DMS 273 (cell line): Measurements from ENCODE around the gene SMIM35.

Experiments
- DNase-seq: peaks from one replicate; lab custom pipeline; 2025; ENCODE audit not compliant: unreplicated experiment; lab: John Stamatoyannopoulos, UW

SMIM35 gene

DNA sequence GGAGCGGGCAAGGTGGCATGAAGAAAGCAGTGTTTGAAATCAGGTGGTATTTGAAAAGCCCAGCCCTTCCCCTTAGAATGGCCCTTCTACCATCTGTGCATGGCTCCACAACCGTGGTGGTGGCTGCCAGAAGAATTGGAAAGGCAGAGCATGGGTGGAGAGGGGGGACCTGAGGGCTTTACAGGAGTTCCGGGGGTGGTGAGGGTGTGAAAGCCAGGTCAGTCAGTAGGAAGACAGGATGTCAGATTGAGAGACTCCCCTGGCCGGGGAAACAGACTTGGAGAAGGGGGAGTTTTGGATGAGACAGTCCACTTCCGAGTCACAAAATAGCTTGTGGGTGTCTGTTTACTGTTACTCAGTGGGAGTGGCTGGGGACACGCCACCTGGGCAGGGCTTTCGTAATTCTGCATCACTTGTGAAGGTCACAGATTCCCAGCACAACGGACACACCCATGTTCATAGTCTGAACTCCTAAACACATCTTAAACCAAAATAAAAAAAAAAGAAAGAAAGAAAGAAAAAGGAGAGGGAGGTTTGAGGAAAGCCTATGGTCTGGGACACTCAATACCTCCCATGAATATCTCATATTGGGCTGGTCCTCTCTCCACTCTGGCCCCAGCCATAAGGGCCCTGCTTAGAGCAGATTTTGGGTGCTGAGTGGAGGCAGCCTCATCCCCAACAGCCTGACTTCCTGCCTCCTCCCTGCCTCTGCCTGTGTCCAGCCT lies 24.4 kb upstream of the SMIM35 start:
- peak; percentile 12 for DNase-seq

DNA sequence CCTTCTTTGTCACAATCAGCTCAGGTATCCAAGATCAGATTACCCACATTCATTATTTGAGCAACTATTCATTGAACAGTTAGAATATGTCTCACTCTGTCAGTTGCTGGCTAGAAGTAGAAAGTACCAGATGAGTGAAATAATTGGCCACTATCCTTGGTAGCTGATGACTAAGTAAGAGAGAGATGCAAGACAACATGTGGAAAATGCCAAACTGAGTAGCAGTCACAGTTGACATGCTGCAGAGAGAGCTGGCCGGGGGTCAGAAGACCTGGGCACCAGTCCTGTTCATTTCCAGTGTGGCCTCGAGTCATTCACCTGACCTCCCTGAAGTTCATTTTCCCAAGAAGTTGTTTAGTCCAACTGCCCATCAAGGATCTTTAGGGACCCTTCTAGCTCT lies 22.5 kb upstream of the SMIM35 start:
- no peak for DNase-seq

DNA sequence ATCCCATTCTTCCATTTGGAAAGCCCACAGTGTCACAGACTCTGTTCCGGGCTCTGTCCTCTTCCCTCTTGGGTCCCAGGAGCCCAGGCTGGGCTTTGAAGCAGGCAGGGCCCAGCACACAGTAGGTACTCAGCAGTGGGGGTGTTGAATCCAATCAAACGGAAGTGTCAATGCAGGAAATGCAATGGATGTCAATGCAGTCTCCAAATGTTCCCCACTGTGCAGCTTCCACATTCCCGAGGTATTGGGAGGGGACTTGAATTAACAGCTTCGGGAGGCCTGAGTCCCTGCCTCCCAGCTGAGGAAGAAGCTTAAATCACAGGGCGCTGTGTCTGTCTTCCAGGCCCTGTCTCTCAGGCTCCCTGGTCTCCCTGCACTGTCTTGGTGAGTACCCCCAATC lies 21.8 kb upstream of the SMIM35 start:
- no peak for DNase-seq

DNA sequence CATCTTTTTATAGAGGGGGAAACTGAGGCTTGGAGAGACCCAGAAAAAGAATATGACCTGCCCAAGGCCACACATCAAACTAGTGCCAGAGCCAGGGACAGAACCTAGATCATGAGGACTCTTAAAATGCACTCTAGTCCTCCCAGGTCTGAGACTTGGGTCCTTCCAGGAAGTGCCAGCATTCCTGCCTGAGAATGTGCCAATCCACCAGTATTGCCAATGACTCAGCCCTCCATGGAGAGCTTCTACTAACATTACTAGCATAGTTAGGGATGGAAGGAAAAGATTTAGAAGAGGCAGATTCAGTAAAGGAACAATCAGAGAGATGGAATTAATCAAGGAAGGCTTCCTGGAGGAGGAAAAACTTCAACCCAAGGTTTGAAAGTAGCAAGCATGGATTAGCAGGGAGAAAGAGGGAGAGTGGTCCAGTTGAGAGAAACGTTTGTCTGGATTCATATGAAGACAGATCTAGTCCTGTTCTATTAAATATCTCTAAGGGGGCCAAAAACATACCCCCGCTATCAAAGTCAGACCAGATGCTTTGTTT lies 20.1 kb upstream of the SMIM35 start:
- no peak for DNase-seq

DNA sequence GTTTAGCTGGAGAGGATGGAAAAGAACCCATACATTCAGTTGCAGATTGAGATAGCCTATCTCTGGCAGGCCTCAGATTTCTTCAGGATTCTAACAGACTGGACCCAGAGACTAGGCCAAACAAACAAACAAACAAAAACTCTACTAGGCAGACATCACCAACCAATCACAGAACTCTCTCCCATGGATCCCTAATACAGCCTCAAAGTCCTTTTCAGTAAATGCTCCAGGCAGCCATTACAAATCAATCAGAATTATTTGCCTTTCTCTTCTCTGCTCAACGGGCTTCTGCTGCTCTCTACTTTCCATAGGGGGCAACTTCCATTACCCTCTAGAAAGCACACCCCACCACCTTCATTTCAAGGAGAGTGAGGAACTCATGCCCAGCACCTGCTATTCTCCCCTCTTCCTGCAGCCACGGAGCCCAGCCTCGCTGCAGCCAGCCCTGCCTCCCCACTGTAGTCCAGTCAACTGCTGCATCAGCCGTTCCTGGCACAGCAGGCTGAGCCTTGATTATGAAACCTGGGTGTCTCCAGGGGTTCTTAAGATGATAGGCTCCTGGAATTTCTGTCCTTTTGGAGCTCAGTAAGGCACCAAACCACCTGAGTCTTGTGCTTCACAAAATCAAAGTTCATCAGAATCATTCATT lies 19.0 kb upstream of the SMIM35 start:
- DNase-seq, result no peak

DNA sequence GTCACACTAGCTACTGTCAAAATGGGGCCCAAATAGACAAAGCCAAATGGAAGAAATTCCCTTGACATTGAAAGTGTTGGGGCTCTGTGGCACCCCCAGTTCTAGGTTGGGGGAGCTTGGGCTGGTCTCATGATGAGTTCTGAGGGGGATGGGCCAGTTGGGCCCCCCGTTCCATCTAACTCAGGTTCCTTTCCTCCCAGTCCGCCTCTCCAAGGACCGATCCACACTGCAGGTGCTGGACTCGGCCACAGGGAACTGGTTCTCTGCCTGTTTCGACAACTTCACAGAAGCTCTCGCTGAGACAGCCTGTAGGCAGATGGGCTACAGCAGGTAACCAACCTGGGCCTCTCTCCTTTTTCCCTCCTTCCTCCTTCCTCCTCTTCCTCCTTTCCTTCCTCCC lies 17.7 kb upstream of the SMIM35 start:
- DNase-seq, result no peak

DNA sequence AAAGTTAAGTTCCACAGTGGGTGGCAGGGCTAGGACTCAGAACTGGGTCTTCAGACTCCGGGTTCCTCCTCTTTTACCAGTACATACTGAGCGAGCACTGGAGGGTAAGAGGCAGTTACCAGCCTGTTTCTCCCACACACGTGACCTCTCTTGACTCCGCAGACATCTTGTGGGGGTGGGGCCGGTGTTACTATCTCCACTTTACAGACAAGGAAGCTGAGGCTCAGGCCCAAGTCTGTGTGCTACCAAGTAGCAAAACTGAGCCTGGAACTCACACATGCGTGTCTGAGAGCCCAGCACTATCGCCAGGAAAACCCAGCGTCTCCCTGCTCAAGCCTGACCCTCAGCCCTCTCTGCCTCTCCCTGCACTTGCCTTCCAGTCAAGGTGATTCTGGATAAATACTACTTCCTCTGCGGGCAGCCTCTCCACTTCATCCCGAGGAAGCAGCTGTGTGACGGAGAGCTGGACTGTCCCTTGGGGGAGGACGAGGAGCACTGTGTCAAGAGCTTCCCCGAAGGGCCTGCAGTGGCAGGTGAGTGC lies 16.0 kb upstream of the SMIM35 start:
- DNase-seq, result no peak

DNA sequence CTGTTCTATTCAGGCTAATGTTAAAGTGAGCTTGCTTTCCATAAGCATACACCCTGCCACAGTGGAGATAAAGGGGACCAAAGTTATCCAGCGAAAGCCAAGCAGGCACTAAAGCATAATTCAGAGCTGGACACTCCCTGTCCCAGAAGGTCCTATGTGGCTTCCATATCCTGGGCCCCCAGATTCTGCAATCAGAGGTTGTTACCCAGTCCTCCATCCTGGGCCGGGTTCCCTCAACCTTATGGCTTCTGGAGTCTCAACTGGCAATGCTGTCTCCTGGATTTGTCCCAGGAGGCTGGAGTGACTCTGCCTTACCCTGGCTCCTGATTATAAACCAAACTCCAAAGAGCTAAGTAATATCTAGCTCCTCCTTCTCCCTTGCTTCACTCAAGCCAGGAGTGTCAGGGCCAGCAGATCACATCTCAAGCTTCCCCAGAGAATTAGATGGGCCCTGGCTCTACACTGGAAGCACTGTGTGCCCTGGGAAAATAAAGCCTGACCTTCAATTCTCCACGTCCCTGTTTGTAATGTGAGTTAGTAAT lies 14.0 kb upstream of the SMIM35 start:
- no peak for DNase-seq

DNA sequence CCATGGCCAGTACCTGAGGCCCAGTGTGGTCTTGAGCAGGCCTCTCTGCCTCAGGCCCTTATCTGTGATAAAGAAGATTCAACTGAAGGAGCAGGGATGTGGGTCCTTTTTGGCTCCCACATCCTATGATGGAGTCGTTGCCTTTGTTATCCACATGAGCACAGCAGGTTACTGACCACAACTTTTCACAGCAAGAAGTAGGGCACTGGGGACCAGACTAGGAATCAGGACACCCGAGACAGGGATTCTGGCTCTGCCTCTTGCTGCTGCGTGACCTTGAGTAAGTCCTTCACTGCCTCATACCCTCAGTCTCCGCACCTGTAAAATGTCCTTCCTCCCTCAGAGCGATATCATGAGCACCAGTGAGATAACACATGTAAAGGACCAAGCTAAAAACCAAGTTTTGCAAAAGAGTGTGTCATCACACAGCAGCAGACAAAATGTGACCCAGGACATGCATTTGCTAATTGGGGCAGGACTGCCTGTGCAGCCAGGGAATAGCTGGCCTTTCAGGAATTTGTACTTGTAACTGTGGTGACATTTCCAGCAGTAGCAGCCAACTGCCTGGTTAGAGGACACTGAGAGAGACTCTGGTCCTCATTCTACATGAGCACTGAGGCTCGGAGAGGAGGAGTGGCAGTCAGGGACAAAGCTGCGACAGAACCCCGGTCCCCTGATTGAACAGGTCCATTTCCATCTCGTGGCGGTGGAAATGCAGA lies 13.2 kb upstream of the SMIM35 start:
- peak; percentile 33 for DNase-seq

DNA sequence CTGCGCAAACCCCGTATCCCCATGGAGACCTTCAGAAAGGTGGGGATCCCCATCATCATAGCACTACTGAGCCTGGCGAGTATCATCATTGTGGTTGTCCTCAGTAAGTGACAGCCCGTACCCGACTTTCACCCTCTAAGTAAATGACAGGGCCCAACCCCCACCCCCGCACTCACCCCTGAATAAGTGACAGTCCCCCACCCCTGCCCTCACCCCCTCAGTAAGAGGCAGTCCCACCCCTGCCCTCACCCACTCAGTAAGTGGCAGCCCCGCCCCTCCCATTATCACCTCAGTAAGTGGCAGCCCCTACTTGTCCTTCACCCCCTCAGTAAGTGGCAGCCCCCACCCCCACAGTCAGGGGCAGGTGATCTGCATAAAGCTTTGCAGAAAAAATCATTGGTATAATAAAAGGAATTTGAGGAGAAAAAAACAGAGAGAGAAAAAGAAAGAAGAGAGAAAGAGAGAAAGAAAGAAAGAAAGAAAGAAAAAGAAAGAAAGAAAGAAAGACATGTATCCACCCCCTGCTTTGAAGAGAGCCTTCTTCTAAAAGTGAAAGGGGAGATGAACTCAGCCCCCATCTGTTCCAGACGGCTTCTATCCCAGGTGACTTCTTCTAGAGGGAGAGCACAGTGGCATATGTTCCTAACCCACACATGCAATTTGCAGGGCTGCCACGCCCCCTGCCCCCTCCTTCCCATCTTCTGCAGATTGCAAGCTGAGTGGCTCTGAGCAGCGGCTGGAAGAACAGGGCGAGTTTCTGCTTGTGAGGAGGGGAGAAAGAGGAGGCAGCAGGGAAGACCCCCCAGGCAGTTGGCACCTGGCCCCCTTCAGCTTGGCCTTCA lies 12.5 kb upstream of the SMIM35 start:
- peak; percentile 93 for DNase-seq

DNA sequence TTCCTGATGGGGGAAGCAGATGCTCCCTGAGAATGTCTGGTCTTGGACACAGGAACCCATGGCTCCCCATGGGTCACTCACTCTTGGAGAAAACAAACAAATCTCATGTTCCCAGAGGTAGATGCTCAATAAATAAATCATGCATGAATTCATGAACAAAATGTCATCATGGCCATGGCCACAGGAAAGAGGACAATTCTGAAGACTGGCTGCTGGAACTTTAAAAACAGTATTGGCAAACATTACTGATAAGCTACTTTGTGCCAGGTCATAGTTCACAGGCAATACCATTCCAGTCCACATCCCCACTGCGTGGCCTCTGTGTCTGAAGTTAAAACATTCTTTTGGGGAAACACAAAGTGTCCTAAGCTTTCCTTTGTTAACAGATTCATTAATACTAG lies 9.2 kb upstream of the SMIM35 start:
- no peak for DNase-seq

DNA sequence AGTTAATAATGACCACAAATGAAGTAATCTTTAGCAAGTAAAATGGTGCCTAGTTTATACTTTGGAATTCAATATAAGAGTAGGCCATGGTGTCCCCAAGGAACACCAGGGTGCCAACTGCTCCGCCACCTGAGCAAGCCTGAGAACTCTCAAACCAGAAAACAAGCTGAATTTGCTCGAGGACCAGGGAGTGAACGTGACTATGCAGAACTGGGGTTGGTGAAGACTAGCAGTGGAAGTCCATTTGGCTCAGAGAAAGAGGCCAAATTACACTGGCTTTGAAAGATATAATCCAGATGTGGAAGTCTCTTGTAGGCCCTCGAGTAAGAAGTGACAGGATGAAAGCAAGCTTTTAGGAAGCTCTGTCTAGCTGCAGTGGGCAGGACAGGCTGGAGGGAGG lies 8.7 kb upstream of the SMIM35 start:
- no peak for DNase-seq

DNA sequence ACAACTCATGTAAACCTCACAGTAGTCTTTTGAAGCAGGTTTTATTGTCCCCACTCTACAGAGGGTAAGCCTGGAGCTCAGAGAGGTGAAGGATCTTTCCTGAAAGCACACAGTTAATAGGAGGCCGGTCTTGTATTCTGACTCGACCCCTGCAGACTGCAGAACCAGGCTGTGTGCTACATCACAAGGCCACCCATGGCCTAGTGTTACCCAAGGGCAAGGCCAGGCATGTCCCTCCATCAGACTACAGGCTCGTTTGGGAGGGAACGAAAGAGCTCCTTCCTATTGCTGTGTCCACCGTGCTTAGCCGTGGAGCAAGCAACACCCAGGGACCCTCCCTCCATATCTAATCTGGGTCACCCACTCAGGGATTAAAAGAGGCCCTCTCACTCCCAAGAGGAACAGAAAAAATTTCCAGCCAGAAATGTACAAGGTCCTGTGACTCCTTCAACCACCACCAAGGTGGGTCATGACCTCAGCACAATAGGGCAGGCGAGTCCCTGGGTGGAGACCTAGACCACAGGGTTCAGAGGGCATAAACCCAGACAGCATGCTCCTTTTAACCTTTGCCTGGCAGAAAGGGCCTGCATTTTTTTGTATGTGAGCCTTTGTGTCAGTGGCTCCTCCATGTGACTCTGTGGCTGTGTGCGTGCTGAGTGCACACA lies 6.3 kb upstream of the SMIM35 start:
- no peak for DNase-seq

DNA sequence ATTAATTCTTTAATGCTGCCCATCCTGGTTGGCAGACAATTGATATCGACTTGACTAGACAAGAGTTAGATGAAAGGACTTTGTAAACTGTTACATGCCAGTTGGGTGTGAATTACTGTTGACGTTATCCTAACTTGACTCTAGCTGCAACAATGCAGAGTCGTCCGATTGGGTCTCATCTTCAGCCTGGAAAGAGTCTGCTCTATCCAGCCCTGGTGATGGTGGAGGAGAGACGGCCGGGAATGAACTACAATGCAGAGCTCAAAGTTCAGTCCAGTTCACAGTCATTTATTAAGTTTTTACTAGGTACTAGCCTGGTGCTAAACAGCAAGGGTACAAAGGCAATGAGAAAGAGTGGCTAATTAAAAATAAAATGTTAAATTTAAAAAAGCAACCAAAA lies 4.9 kb upstream of the SMIM35 start:
- DNase-seq, result no peak

DNA sequence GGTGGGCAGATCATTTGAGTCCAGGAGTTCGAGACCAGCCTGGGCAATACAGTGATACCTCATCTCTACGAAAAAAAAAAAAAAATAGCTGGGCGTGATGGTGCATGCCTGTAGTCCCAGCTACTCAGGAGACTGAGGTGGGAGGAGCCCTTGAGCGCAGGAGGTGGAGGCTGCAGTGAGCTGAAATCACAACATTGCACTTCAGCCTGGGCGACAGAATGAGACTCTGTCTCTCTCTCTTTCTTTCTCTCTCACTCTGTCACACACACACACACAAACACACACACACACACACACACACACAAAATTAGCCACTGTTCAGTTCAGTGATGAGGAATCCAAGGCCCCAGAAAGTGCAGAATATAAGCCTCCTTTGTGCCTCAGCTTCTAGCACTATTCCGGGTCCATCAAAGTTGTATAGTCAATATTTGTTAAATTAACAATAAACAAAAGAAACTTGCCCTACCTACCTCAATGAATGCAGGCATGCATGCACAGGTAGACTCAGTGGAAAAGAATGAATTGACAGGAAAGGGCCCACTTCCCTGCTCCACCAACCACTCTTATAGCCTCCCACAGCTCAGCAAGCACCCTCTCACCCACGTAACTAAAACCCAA lies 3.9 kb upstream of the SMIM35 start:
- DNase-seq, result no peak

DNA sequence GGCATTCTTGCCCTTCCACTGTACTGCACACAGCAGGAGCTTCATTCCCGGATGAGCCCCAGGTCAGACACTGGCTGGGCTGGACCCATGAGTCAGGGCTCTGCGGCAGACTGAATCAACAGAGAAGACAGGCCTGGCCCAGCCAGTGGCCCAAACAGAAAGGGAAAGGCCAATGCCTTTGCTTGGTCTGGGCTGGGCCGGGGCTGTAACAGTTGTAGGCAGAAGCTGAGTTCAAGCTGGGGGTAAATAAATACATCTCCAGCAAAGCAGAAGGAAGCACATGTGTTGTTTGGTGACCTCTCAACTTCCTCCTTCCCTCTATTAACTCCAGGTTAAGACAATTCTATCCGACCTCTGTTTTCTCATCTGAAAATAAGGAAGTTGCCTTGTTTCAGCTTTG lies 1.8 kb upstream of the SMIM35 start:
- DNase-seq, result no peak

DNA sequence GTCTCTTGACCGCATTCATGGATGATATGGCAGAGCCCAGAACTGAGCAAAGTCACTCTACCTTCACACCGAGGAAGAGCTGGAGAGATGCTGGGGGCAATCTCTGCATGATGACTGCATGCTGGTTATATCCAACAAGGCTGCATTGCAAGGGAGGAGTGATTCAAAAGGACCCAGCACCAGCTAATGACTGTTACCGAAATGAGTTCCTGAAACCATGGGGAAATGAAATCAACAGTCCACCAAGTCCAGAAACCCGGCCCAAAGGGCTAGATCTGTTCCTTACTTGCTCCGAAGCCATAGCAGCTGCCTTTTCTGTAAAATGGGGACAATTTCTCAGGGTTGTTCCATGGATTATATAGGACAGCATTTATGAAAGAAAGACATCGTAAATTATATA lies 1.2 kb upstream of the SMIM35 start:
- no peak for DNase-seq

DNA sequence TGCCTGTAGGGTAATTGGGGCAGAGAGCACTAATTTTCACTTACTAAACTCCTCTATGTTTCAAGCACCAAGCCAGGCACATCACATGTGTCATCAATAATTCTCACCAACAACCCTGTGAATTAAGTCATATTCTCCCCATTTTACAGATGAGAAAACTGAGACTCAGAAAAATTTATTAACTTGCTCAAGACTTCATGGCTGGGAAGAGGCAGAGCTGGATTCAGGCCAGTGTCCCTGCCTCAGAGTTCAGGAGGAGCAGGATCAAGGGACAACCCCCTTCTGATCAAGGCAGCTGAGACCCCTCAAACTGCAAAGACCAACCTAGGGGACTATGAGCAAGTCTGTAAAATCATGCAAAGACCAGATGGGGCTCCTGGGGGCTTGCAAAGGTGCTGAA lies 2.1 kb downstream of the SMIM35 start:
- DNase-seq, result no peak

DNA sequence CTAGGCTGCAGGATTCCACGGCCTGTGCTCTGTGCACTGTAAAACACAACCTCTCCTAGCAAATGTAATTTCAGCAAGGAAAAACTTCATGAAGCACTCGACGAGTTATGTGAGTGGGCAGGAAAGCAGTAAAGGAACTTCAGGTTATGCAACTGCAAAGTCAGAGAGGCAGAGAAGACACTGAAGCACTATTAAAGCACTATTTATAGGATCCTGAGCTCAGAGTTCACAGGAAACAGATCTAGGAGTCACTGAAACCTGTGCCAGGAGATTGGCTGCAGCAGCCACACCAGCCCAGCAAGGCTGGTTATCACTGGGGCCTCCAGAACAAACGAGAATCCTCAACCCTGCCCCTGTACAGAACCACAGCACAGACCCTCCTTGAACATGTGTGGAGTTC lies 2.5 kb downstream of the SMIM35 start:
- DNase-seq, result no peak
